BJ (cell line): ENCODE measurements around the gene CARD9. TPM values are rescaled to one million over a fixed set of nuclear protein-coding genes. Genes with fewer than 3 reads are reported as not detected.

ENCODE experiments used
- CTCF ChIA-PET: fragments of 350-600 bp; formaldehyde crosslinking; extraction: SDS; loops from one replicate; lab custom pipeline; 2021; ENCODE audit warnings: antibody characterized with exemption, inconsistent platforms; lab: Yijun Ruan, JAX
- POLR2A ChIA-PET: fragments of 300-600 bp; sonication (Branson Sonifier 250); formaldehyde crosslinking; extraction: SDS; loops from one replicate; lab custom pipeline; 2021; ENCODE audit warnings: antibody characterized with exemption; lab: Charles Lee
- DNase-seq: peaks from one replicate; pipeline ENCODE4 v3.0.0-alpha.2; 2011; ENCODE audit warnings: low read depth
- H3K27me3 ChIP-seq: 2 replicates; pipeline ENCODE4 v1.6.0; 2011; ENCODE audit warnings: low read length; ENCODE audit not compliant: control insufficient read depth, insufficient read depth
- H3K36me3 ChIP-seq: 2 replicates; pipeline ENCODE4 v1.5.1; 2011; ENCODE audit warnings: low read length; ENCODE audit not compliant: control insufficient read depth, insufficient read depth
- H3K4me3 ChIP-seq: 2 replicates; pipeline ENCODE4 v1.5.1; 2011; ENCODE audit warnings: low read depth, mild to moderate bottlenecking, control low read depth, low read length
- CTCF ChIP-seq: IDR thresholded peaks from 2 replicates; pipeline ENCODE4 v1.5.1; 2011; ENCODE audit warnings: low read depth, mild to moderate bottlenecking, control low read depth, inconsistent platforms, low read length, moderate library complexity; ENCODE audit not compliant: insufficient read depth
- polyA plus RNA-seq: library from polyadenylated mRNA; depleted of rRNA; stranded (reverse); fragments of >200 nt; gene quantifications from 2 replicates; pipeline ENCODE4 v1.2.3, GENCODE V29; 2011

The CARD9 gene
- polyA plus RNA-seq, 1 experiment = 21.3 TPM

DNA sequence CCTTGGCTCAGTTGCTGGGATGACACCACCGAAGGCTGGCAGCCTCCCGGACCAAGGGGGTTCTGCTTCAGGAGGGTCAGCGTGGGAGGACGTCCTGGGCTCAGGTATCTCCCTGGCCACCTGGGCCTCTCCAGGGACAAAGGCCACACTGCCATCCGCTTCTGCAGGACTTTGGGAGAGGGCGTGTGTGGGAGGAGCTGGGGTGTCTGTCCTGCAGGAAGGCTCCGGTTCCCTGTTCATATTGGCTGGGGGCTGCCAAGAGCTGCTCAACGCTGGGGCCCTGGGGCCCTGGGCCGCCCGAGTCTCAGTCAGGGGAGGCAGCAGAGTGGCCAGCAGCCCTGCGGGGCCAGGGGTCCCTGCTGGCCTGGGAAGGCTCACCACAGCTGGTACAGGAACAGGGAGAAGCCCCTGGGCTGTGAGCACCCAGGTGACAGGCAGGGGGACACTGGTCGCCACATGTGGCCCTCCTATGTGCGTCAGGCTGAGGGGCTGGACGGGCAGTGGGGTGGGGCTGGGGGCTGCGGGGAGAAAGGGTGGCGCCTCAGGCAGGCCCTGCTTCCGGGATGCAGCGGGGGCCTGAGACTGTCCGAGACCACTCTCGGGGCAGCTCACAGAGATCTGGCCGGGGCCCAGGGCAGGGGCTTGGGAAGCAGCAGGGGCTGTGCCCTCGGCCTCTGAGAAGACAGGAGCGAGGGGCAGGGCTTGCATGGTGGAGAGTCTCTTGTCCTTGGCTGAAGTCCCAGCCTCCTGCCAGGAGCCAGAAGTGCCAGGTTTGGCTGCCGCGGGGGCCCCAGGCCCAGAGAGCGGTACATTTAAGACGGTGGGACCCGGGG is 4.9 kb upstream of the CARD9 start:
- ChIA-PET CTCF (interaction anchor here (0.7 to 1.1 kb wide), 3 partner anchors 15 to 65 kb away, joined by 3 read pairs; no protein-coding TSS in a partner anchor), POLR2A (no interaction called here)
- no peak for DNase-seq
- Histone ChIP-seq H3K4me3 (no peak overlapping the region), H3K27me3 (no peaks in the 10 kb centered on the region), H3K36me3 (peaks cover 34% of the 10 kb centered on the region)
- no peak for TF ChIP-seq CTCF

DNA sequence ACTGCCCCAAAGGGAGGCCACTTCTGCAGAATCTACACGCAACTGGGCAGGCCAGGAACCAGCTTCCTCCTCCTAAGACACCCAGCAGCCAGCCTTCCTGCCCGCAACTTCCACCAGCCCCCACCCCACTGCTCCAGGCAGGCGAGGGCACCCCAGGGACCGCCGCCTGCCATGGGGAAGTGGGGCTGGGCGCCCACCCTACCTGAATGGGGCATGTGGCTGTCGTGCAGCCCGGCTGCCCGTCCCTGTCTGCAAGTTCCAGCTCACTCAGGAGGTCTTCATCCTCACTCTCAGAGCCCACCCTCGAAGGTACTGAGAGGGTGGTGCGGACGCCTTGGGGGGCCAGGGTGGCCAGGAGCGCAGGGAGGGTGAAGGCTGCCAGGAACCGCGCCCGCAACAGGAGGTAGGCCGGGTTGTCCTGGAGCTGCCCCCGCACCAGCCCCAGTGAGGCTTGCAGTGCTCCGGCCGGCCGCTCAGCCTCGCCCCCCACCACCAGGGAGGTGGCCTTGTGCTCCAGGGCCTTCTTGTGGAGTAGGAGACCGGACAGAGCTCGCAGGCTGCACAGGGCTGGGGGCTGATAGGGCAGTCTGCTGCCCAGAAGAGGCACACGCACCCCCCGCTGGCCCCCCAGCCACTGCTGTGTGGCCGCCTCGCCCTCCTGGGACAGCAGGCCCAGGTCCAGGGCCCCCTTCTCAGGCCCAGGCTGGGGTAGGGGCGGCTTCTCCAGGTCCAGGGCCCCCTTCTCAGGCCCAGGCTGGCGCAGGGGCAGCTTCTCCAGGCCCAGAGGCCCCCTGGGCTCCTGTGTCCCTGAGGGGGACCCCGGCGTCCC is 4.1 kb upstream of the CARD9 start:
- H3K27me3 ChIP-seq = no peaks in the 10 kb centered on the region
- H3K36me3 ChIP-seq = peaks cover 26% of the 10 kb centered on the region
- no peak overlapping the region for H3K4me3 ChIP-seq
- no peak for TF ChIP-seq CTCF
- ChIA-PET CTCF (interaction anchor here (0.7 to 1.1 kb wide), 3 partner anchors 16 to 64 kb away, joined by 3 read pairs; no protein-coding TSS in a partner anchor), POLR2A (no interaction called here)
- no peak for DNase-seq

DNA sequence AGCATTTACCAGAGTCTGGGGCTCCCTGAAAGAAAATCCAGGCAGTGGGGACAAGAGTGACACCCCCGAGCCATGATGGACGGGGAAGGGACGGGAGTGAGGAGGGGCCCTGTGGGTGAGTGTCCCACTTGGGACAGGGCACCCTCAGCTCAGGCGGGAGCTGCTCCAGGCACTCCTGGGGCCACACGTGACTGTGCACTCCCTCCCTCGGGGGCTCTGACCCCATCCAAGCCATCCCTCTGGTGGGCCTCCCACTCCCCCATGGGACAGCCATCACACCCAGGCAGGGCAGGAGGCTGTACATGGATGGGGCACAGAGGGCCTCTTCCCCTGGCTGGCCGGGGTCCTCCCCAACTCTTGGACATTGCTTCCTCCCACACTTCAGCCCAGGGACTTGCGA is 3.0 kb upstream of the CARD9 start:
- CTCF ChIA-PET = no interaction called here
- no peak for TF ChIP-seq CTCF
- Histone ChIP-seq H3K36me3 (peaks cover 18% of the 10 kb centered on the region), H3K27me3 (no peaks in the 10 kb centered on the region), H3K4me3 (no peak overlapping the region)
- no peak for DNase-seq
- POLR2A ChIA-PET = no interaction called here

DNA sequence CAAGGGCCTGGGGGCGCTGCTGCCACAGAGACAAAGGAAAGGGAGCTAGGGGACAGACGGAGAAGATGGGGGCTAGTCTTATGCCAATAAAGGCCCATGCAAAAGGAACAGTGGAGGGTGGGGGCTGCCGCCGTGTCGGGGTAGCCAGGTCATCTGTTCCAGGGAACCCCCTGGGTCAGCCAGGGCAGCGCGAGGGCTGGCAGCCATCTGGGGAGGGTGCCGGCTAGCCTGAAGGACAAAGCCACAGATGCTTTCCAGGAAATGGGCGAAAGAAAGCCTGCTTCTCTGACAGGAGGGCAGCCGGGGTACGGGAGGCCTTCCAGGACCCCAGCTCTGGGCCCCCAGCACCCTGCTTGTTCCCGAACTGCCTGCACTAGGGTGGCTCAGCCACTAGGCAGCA is 1.6 kb upstream of the CARD9 start:
- H3K4me3 ChIP-seq = no peak overlapping the region
- CTCF ChIA-PET = interaction anchor here (1.2 to 2.8 kb wide), 5 partner anchors 9 to 49 kb away, joined by 3 to 15 read pairs (median 4); partner anchors contain the start of gene DNLZ
- H3K27me3 ChIP-seq = no peaks in the 10 kb centered on the region
- DNase-seq = no peak
- POLR2A ChIA-PET = no interaction called here
- H3K36me3 ChIP-seq = peaks cover 22% of the 10 kb centered on the region
- TF ChIP-seq CTCF = no peak

DNA sequence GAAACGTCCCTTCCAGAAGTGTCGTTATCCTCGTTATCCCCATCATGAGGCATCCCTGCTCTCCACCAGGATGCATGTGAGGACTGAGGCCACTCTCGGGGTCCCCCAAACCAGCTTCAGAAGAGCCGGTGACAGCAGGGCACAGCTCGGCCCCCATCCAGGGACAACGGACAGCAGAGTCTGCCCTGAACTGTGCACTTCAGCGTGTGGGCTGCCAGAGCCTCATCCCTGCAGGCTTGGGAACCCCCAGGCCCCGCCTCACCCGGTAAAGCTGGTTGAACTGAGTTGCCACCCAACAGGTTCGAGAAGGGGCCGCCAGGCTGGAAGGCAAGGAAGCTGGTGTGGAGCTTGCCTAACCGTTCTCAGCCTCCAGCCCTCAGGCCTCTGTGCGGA is 710 bp upstream of the CARD9 start:
- H3K27me3 ChIP-seq = no peaks in the 10 kb centered on the region
- DNase-seq = no peak
- CTCF ChIA-PET = interaction anchor here (0.9 to 2.8 kb wide), 7 partner anchors 9 to 50 kb away, joined by 3 to 15 read pairs (median 4); partner anchors contain the start of gene DNLZ
- POLR2A ChIA-PET = no interaction called here
- H3K4me3 ChIP-seq = no peak overlapping the region
- H3K36me3 ChIP-seq = peaks cover 23% of the 10 kb centered on the region
- no peak for TF ChIP-seq CTCF
